PC-3 (cell line): ENCODE data around the gene CD300LD. TPM values are rescaled to one million over a fixed set of nuclear protein-coding genes. Genes with fewer than 3 reads are reported as not detected.
"Not testable (repeated sequence)": the region's sequence is repeated elsewhere in the genome, so short reads cannot be mapped to it uniquely, and the experiment has no call there.

Experiments used
- ATAC-seq: fragments of 200-7000 bp; cut with Tn5 transposase; 2 replicates; pipeline ENCODE4 v1.9.1; 2020; ENCODE audit warnings: mild to moderate bottlenecking, moderate library complexity
- BruUV-seq: library from RNA; stranded (reverse); fragments of 400-500 nt; replicated peaks from 2 replicates; lab custom pipeline; 2021; lab: Mats Ljungman, UMichigan
- CTCF ChIA-PET: fragments of 300-600 bp; sonication (Branson Sonifier 250); formaldehyde crosslinking; loops from one replicate; lab custom pipeline; 2022; ENCODE audit warnings: antibody characterized with exemption; lab: Charles Lee
- POLR2A ChIA-PET: fragments of 300-600 bp; sonication (Branson Sonifier 250); formaldehyde crosslinking; loops from one replicate; lab custom pipeline; 2022; ENCODE audit warnings: antibody characterized with exemption; ENCODE audit not compliant: unreplicated experiment; lab: Charles Lee
- DNase-seq: peaks from one replicate; pipeline ENCODE4 v3.0.0-alpha.2; 2015
- H2AFZ ChIP-seq: fragments of 300-600 bp; sonication (generic); 2 replicates; pipeline ENCODE4 v1.6.0; 2016; ENCODE audit warnings: antibody characterized with exemption, low read length
- H3F3A ChIP-seq: fragments of 300-600 bp; sonication (generic); one replicate; pipeline ENCODE4 v1.6.0; 2017; ENCODE audit warnings: antibody characterized with exemption, low read length, control low read depth, mild to moderate bottlenecking; ENCODE audit not compliant: unreplicated experiment
- H3K27ac ChIP-seq: fragments of 300-600 bp; sonication (generic); 2 replicates; pipeline ENCODE4 v1.5.1; 2016; ENCODE audit warnings: mild to moderate bottlenecking, low read length
- H3K27me3 ChIP-seq: fragments of 300-600 bp; sonication (generic); 2 replicates; pipeline ENCODE4 v1.6.1; 2016; ENCODE audit warnings: low read length, mixed read lengths
- H3K36me3 ChIP-seq: fragments of 300-600 bp; sonication (generic); 2 replicates; pipeline ENCODE4 v1.6.1; 2016; ENCODE audit warnings: low read depth, mixed run types, low read length, mixed read lengths
- H3K4me1 ChIP-seq: fragments of 300-600 bp; sonication (generic); 2 replicates; pipeline ENCODE4 v1.5.1; 2016; ENCODE audit warnings: low read length; ENCODE audit not compliant: insufficient read depth
- H3K4me2 ChIP-seq: fragments of 300-600 bp; sonication (generic); 2 replicates; pipeline ENCODE4 v1.6.0; 2016; ENCODE audit warnings: low read length
- H3K4me3 ChIP-seq: fragments of 300-600 bp; sonication (generic); 2 replicates; pipeline ENCODE4 v1.5.1; 2016; ENCODE audit warnings: mild to moderate bottlenecking, low read length, mixed read lengths
- H3K79me2 ChIP-seq: fragments of 300-600 bp; sonication (generic); 2 replicates; pipeline ENCODE4 v1.6.1; 2017; ENCODE audit warnings: low read length, mixed read lengths
- H3K9ac ChIP-seq: fragments of 300-600 bp; sonication (generic); 2 replicates; pipeline ENCODE4 v1.6.0; 2016; ENCODE audit warnings: mild to moderate bottlenecking, low read length
- H3K9me2 ChIP-seq: fragments of 300-600 bp; sonication (generic); replicated peaks from 2 replicates; pipeline ENCODE4 v1.6.1; 2016; ENCODE audit warnings: mixed run types, low read length, mixed read lengths
- H3K9me3 ChIP-seq: fragments of 300-600 bp; sonication (generic); 2 replicates; pipeline ENCODE4 v1.6.1; 2016; ENCODE audit warnings: low read length, mixed read lengths
- H4K20me1 ChIP-seq: fragments of 300-600 bp; sonication (generic); 2 replicates; pipeline ENCODE4 v1.6.1; 2016; ENCODE audit warnings: low read length, mixed read lengths
- CTCF ChIP-seq: fragments of 300-600 bp; sonication (generic); conservative IDR thresholded peaks from 2 replicates; pipeline ENCODE4 v1.5.1; 2017; ENCODE audit warnings: antibody characterized with exemption, low read depth, mild to moderate bottlenecking, low read length
- EZH2 ChIP-seq: fragments of 300-600 bp; sonication (generic); IDR thresholded peaks from one replicate; pipeline ENCODE4 v1.6.1; 2017; ENCODE audit warnings: antibody characterized with exemption, mild to moderate bottlenecking, low read length; ENCODE audit not compliant: unreplicated experiment
- EZH2phosphoT487 ChIP-seq: fragments of 300-600 bp; sonication (generic); IDR thresholded peaks from 2 replicates; pipeline ENCODE4 v1.6.1; 2018; ENCODE audit warnings: mild to moderate bottlenecking, antibody characterized with exemption, low read length, borderline replicate concordance
- intact Hi-C: fragments of 100-400 bp; cut with micrococcal nuclease; formaldehyde crosslinking; loops from 2 replicates; pipeline ENCODE4 v1.9.0; 2023
- total RNA-seq: library from RNA; depleted of rRNA; stranded (reverse); fragments of >200 nt; gene quantifications from 2 replicates; pipeline ENCODE4 v1.2.3, GENCODE V29; 2014

The CD300LD gene
- total RNA-seq, 1 experiment from 2014 or later, result not detected

- no peaks in the 10 kb centered on the region for H3K9me2 ChIP-seq
- no peak overlapping the region for H3K4me3 ChIP-seq
- H3F3A ChIP-seq, result no peaks in the 10 kb centered on the region
- POLR2A ChIA-PET, result no interaction called here
- no TSS peak for BruUV-seq
- ATAC-seq (no peak; the same call in 1 of the 2 replicates), DNase-seq (no peak)
- no peaks in the 10 kb centered on the region for H3K4me1 ChIP-seq
- H3K36me3 ChIP-seq, result no peaks in the 10 kb centered on the region
- no peaks in the 10 kb centered on the region for H4K20me1 ChIP-seq
- no peak overlapping the region for H2AFZ ChIP-seq
- H3K9me3 ChIP-seq, result no peaks in the 10 kb centered on the region
- intact Hi-C loops, result no loop called here
- H3K27me3 ChIP-seq, result peaks cover 79% of the 10 kb centered on the region
- H3K27ac ChIP-seq, result no peak overlapping the region
- TF ChIP-seq EZH2, result no peak
- no peak for TF ChIP-seq EZH2phosphoT487
- TF ChIP-seq CTCF, result no peak
- H3K9ac ChIP-seq, result no peak overlapping the region
- CTCF ChIA-PET, result no interaction called here
- no peaks in the 10 kb centered on the region for H3K79me2 ChIP-seq
- no peak overlapping the region for H3K4me2 ChIP-seq
These were observed 39.7 kb upstream of the CD300LD start for GRCh38 chr17:74631468-74632450.

DNA sequence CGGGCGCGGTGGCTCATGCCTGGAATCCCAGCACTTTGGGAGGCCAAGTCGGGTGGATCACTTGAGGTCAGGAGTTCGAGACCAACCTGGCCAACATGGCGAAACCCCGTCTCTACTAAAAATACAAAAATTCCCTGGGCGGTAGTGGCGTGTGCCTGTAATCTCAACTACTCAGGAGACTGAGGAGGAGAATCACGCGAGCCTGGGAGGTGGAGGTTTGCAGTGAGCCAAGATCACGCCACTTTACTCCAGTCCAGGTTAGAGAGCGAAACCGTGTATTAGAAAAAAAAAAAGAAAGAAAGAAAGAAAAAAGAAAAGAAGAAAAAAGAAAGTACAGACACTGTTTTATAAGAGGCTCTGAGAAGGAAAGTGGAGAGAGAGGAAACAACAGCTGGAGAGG, 38.2 kb upstream of the CD300LD start:
- H4K20me1 ChIP-seq, H3K9me3 ChIP-seq, H3K27ac ChIP-seq, H3K4me2 ChIP-seq, POLR2A ChIA-PET, ATAC-seq, H3K9ac ChIP-seq, H3F3A ChIP-seq, H3K9me2 ChIP-seq, H3K36me3 ChIP-seq, CTCF ChIA-PET, intact Hi-C loops, BruUV-seq, H3K79me2 ChIP-seq, H3K4me1 ChIP-seq, H3K4me3 ChIP-seq, DNase-seq, H2AFZ ChIP-seq: not testable (repeated sequence)
- H3K27me3 ChIP-seq, result peaks cover 79% of the 10 kb centered on the region

DNA sequence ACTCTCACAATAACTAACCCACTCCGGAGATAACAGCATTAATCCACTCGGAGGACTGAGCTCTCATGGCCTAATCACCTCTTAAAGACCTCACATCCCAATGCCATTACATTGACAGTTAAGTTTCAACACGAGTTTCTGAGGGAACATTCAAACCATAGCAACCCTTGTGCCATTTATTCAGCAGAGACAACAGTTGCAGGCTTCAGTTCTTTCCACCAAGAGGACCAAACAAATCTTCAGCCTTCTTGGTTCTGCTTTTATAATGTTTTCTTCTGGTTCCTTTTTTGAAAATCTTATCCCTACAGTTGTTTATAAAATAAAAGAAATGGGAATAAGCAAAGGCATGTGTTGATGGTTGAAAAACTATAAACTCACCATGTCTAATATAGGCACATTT, 33.6 kb upstream of the CD300LD start:
- H3K27me3 ChIP-seq, result peaks cover 75% of the 10 kb centered on the region
- no peaks in the 10 kb centered on the region for H3F3A ChIP-seq
- no peaks in the 10 kb centered on the region for H3K79me2 ChIP-seq
- no peaks in the 10 kb centered on the region for H3K36me3 ChIP-seq
- no peak overlapping the region for H2AFZ ChIP-seq
- no peak overlapping the region for H3K4me3 ChIP-seq
- no peak overlapping the region for H3K9ac ChIP-seq
- H3K4me1 ChIP-seq, result no peaks in the 10 kb centered on the region
- CTCF ChIA-PET, result no interaction called here
- no TSS peak for BruUV-seq
- no peak overlapping the region for H3K27ac ChIP-seq
- intact Hi-C loops, result no loop called here
- TF ChIP-seq EZH2 (no peak), CTCF (no peak), EZH2phosphoT487 (no peak)
- ATAC-seq (no peak), DNase-seq (no peak)
- H3K9me3 ChIP-seq, result no peaks in the 10 kb centered on the region
- no peak overlapping the region for H3K4me2 ChIP-seq
- POLR2A ChIA-PET, result no interaction called here
- no peaks in the 10 kb centered on the region for H4K20me1 ChIP-seq
- no peaks in the 10 kb centered on the region for H3K9me2 ChIP-seq
